Measurements from ENCODE around the gene BIN1. TPM values are rescaled to one million over a fixed set of nuclear protein-coding genes. Genes with fewer than 3 reads are reported as not detected.

Gene BIN1
- total RNA-seq, 1 experiment from 2014 or later: 68.0 TPM

GRCh38 chr2:127092306-127092705 lies 14.6 kb downstream of the BIN1 start:
- DNase-seq (ENCODE audit: low read depth): no peak

GRCh38 chr2:127091886-127092285 lies 15.1 kb downstream of the BIN1 start:
- no peak for DNase-seq (ENCODE audit: low read depth)

DNA sequence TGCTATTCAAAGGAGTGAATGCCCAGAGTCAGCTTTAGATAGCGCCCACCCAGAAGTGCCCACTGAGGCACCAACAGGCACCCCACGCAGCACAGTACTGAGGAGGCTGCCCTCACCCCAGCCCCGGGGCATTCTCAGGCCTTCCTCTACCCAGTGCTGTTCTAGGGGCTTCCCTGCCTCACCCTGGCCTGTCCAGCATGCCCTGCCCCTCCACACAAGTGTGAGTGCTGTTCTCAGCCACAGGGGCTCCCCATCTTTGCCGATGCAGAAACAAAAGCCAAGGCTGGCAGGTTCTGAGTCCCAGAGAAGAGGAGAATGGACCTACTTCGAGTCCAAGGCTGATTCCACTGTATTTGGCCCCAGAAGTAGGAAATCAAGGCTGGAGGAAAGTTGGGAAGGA lies 15.8 kb downstream of the BIN1 start:
- DNase-seq (ENCODE audit: low read depth): no peak

- no peak for DNase-seq (ENCODE audit: low read depth)
Measured at GRCh38 chr2:127090281-127091120, 16.5 kb downstream of the BIN1 start.

- no peak for DNase-seq (ENCODE audit: low read depth)
Measured at GRCh38 chr2:127089478-127090235, 17.3 kb downstream of the BIN1 start.

DNA sequence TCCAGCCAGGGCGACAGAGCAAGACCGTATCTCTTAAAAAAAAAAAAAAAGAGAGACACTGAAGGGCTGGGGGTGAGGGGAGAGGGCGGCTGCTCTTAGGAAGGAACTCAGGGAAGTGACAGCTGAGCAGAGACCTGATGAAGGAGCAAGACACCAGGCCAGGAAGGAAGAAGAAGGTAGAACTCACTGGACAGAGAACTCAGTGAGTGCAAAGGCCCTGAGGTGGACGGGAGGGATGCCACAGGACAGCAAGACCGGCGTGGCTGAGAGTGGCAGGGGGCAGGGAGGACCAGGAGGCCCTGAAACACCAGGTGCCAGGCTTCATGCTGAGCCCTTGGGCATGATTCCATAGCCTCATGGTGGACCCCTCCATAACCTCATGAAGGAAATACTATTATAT lies 18.2 kb downstream of the BIN1 start:
- no peak for DNase-seq (ENCODE audit: low read depth)

- DNase-seq (ENCODE audit: low read depth): no peak
Measured at GRCh38 chr2:127087791-127088495, 19.0 kb downstream of the BIN1 start.

DNA sequence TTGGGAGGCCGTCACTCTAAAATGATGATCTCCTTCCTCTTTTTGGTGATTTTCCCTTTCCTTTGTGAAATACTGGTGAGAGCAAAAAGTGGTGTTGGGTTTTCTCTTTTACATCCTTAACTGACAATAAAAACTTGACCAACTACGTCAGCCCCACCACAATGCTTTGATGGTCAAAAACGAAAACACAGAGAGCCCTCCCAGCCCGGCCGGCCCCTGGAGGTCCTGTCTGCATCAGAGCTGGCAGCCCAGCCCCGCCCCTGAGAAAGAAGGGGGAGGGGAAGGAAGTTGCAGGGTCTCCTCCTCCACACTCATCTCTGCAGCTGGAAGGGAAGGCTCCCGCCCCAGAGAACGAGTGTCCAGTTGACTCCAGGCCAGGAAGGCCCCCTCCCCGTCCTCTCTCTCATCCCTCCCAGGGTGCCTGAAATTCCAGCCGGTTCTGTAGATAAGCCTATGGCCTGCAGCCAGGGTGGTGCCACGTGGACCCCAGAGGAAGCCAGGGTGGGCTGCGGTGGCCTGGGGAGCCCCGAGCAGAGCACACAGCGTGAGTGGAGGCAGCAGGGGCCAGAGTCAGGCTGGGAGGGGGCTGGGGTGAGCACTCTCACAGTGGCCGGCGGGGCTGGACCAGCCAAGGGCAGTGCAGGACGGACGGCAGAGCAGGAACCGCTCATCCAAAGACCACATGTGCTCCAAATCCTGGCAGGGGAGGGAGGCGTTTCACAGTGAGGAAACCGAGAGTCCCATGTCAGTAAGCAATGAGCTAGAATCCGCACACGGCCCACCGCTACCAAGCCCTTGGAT lies 19.8 kb downstream of the BIN1 start:
- DNase-seq (ENCODE audit: low read depth): peak; percentile 16

DNA sequence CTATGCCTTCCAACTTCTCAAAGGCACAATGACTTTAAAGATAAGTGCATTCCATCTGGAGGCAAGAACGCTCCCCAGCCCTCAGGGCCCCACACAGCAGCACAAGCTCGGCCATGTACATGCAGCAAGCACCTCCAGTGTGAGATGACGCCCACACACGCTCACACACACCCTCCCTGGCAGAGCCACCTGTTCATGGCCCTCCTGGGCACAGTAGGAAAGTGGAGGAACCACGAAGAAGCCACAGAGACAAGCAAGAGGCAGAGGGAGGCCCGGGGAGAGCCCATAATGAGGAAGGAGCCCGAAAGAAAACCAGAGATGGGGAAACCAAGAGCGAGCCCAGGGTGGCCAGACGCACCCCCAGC lies 21.7 kb downstream of the BIN1 start:
- no peak for DNase-seq (ENCODE audit: low read depth)

DNA sequence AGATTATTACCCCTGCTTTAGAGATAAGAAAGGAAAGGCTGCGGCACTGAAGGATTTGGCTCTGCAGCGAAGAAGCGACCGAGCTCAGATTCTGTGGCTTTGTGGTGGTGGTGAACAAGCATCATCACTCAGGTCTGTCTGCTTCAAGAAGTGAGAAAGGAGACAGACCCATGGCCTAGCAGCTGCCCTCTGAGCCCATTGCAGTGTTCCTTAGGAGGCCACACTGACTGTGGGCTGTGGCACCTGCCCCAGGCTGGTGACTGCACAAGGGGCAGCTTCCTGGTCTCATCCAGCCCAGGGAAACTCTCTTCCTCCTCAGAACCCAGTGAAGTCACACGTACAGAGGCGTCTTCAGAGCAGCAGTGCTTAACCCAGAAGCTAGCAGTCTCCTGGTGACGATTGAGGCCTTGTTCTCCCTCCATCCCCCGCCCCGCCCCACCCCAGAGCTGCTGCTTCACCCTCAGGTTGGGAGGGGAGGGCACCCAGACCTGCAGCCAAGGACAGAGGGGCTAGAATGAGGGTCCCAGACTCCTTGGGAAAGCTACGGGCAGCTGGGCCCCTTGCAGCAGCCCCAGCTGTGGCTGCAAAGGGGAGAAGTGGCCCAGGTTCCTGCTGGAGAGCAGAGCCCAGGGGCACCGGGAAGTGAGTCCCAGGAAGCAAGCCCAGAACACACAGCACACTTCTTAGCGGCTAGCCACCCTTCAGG lies 22.2 kb downstream of the BIN1 start:
- DNase-seq (ENCODE audit: low read depth): peak; percentile 33

DNA sequence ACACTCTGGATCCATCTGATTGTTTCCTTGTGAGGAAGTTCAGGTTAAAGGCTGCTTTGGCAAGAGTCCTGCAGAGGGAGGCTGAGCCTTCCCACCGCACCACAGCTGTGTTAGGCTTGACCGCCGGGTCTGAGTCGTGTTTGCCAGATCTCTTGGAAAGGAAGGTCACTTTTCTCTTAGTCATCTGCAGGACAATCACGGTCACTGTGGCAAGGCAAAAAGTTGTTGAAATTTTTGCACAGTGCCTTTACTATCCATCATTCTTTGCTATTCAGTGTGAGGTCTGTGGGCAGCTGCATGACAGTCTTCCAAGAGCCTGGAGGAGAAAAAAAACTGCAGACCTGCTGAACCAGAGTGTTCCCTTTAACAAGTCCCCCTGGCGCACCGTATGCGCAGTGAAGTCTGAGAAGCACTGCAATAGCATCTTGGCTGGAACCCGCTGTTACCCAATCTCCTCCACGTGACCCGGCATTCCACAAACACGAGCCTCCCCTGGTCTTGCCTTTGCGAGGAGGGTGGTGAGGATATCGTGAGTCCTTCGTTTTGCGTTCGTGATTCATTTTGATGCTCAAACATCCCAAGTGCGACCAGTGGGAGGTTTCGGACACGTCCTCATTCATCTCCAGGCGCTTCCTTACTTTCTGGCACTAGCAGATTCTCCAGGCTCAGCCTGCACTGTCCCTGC lies 23.0 kb downstream of the BIN1 start:
- peak; percentile 84 for DNase-seq (ENCODE audit: low read depth)

- DNase-seq (ENCODE audit: low read depth): no peak
Measured at GRCh38 chr2:127082974-127083373, 24.0 kb downstream of the BIN1 start.

GRCh38 chr2:127081826-127082633 lies 24.9 kb downstream of the BIN1 start:
- no peak for DNase-seq (ENCODE audit: low read depth)

- peak; percentile 33 for DNase-seq (ENCODE audit: low read depth)
Measured at GRCh38 chr2:127080938-127081755, 25.8 kb downstream of the BIN1 start.

DNA sequence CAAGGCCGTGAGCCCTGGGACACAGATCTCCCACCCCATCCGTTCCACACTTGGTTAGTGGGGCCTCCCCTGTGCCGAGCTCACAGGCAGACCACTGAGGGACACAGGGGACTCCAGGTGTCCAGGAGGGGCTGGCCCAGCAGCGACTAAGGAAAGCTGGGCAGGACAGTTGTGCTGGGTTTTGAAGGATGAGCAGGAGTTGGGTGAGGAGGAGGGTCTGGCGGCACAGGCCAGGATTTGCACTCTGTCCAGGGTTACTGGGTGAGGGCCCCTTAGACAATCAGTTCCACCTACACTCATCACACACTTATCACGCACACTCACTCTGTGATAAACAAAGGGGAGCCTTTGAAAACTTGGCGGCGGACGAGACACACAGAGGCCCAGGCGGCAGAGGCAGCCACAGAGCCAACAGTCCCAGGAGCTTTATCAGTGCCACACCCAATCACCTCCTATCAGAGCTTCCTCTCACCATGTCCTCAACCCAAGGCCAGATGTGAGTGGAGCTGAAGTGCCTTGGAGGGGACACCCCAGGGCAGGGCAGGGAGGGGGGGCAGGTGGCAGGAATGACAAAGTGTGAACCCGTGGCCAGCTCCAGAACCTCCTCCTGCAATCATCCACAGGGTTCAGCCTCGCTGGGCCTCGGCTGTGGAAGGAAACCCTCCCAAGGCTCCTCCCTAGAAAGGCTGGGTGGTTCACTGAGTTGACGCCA lies 26.6 kb downstream of the BIN1 start:
- no peak for DNase-seq (ENCODE audit: low read depth)

GRCh38 chr2:127079358-127079920 lies 27.5 kb downstream of the BIN1 start:
- no peak for DNase-seq (ENCODE audit: low read depth)

DNA sequence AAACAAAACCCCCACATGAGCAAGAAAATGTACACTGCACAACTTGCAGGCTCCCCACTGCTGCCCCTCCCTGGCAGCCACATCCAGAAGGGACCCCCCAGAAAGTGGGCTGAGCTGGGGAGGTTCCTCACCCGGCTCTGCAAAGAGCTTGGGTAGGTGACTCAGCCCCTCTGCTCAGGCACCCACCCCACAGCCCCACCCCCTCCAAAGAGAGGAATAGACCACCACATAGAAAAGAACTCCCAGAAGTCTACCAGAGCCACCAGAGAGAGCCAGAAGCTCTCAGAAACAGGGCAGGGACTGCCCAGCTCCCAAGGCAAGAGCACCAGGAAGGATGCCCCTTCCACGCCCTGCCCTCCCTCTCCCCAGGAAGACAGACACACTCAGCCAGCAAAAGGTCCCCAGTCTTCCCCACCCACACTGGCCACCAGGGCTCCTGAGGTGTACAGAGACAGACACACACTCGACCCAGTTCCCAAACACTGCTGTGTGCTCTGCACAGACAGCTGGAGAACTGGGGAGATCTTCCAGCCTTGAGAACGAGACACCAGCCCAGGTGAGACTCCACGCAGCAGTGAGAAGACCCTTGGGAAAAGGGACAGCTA lies 28.2 kb downstream of the BIN1 start:
- DNase-seq (ENCODE audit: low read depth): no peak
